ENCODE measurements around the gene TMC2.
A peak's percentile ranks its signal among the peaks of the same experiment; 100 is the strongest.
"Not testable (repeated sequence)": the region's sequence is repeated elsewhere in the genome, so short reads cannot be mapped to it uniquely, and the experiment has no call there.

TMC2 gene

GRCh38 chr20:2521369-2522305 lies 14.7 kb upstream of the TMC2 start:
- TF ChIP-seq, protein P1, sequence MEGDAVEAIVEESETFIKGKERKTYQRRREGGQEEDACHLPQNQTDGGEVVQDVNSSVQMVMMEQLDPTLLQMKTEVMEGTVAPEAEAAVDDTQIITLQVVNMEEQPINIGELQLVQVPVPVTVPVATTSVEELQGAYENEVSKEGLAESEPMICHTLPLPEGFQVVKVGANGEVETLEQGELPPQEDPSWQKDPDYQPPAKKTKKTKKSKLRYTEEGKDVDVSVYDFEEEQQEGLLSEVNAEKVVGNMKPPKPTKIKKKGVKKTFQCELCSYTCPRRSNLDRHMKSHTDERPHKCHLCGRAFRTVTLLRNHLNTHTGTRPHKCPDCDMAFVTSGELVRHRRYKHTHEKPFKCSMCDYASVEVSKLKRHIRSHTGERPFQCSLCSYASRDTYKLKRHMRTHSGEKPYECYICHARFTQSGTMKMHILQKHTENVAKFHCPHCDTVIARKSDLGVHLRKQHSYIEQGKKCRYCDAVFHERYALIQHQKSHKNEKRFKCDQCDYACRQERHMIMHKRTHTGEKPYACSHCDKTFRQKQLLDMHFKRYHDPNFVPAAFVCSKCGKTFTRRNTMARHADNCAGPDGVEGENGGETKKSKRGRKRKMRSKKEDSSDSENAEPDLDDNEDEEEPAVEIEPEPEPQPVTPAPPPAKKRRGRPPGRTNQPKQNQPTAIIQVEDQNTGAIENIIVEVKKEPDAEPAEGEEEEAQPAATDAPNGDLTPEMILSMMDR (conservative IDR thresholded peaks at IDR 0.05; ENCODE audit: low read depth, low read length) = peak; percentile 96
- peak; percentile 66 for DNase-seq (ENCODE audit: low read depth)
- H3K4me3 ChIP-seq (ENCODE audit: low read depth, low read length) = no peak overlapping the region

- DNase-seq (ENCODE audit: low read depth); H3K4me3 ChIP-seq (ENCODE audit: low read depth, low read length): not testable (repeated sequence)
These were observed 13.4 kb upstream of the TMC2 start for GRCh38 chr20:2522826-2523429.

DNA sequence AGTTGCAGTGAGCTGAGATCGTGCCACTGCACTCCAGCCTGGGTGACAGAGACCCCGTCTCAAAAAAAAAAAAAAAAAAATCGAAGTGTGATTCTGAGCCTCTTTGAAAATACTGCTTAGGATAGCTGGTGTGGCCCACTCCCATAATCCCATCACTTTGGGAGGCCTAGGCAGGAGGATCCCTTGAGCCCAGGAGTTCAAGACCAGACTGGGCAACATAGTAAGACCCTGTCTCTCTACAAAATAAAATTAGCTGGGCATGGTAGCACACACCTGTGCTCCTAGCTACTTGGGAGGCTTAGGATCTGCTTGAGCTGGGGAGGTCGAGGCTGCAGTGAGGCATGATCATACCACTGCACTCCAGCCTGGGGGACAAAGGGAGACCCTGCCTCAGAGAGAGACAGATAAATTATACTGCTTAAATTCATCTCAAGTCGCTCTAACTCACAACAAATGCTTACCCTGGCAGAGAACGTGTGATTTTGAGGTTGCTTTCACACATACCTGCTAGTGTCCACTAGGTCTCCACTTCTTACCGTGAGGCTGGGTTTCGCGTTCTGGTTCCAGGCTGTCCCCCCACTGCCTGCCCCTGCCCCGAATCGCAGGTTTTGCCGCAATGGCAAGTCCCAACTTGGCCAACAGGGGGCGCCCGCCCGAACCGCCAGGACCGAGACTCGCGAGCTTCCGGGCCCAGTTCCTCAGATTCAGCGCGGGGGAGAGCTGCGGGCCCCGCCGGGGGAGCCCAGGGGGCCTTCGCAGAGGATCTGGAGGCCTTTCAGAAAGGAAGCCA lies 12.3 kb upstream of the TMC2 start:
- peak overlapping the region; percentile 75 for H3K4me3 ChIP-seq (ENCODE audit: low read depth, low read length)

GRCh38 chr20:2524709-2525506 lies 11.5 kb upstream of the TMC2 start:
- TF ChIP-seq, protein P1 (conservative IDR thresholded peaks at IDR 0.05; ENCODE audit: low read depth, low read length) = no peak

More for the DNA sequence above, 12.3 kb upstream of the TMC2 start:
- peak; percentile 80 for DNase-seq (ENCODE audit: low read depth)
- TF ChIP-seq, protein P1 (conservative IDR thresholded peaks at IDR 0.05; ENCODE audit: low read depth, low read length) = peak; percentile 93

GRCh38 chr20:2526218-2526583 lies 10.2 kb upstream of the TMC2 start:
- DNase-seq (ENCODE audit: low read depth); H3K4me3 ChIP-seq (ENCODE audit: low read depth, low read length): not testable (repeated sequence)

More at GRCh38 chr20:2524709-2525506, 11.5 kb upstream of the TMC2 start:
- DNase-seq (ENCODE audit: low read depth) = no peak
- peak overlapping the region; percentile 75 for H3K4me3 ChIP-seq (ENCODE audit: low read depth, low read length)

DNA sequence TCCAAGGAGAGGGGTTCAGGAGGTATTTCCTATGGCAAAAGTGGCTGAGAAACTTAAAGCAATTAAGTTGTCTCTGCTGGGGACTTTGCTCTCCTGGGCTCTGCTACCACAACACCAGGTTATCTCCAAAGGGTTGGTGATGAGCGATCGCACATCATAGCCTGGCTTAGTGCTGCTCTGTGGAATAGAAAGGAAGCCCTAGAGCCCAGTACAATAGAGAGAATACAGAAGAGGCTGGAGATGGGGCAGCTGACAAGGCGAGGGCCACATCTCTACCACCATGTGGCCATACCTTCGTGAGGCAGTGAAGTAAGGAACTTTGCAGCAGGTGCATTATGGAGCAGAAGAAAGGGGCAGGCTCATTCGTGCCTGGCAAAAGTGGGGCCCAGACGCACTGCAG lies 8.6 kb upstream of the TMC2 start:
- no peak overlapping the region for H3K4me3 ChIP-seq (ENCODE audit: low read depth, low read length)
- TF ChIP-seq, protein P1 (conservative IDR thresholded peaks at IDR 0.05; ENCODE audit: low read depth, low read length) = no peak
- DNase-seq (ENCODE audit: low read depth) = no peak

DNA sequence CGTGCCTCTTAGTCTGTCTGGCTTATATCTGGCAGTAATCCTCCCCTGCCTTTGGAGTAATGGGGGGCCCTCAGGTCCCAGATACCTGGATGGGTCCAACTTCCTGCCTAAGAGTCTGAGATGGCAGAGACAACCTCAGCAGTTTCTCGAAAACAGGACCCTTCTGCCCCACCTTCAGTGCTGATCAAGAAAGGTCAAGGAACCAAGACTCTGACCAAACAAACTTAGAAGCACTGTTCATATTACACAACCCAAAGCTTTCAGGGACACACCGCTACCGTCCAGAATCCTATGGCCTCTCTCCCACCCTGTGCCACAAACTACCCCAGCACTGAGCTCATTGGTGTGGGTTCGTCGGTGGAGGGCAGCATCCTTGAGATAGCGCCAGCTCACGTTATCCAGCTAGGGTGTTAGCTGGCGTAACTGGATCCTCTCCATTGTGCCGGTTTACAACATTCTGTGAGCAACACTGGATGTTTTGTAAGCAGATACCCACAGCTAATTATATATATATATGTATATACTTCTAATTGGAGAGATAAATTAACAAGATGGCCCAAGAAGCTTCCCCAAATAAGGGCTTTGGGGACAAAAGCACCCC lies 7.6 kb upstream of the TMC2 start:
- no peak for DNase-seq (ENCODE audit: low read depth)
- H3K4me3 ChIP-seq (ENCODE audit: low read depth, low read length) = no peak overlapping the region
- TF ChIP-seq, protein P1 (conservative IDR thresholded peaks at IDR 0.05; ENCODE audit: low read depth, low read length) = no peak

Measured in choroid plexus epithelial cell (primary cell).